ENCODE results near the gene NLGN1.

Gene NLGN1

DNA sequence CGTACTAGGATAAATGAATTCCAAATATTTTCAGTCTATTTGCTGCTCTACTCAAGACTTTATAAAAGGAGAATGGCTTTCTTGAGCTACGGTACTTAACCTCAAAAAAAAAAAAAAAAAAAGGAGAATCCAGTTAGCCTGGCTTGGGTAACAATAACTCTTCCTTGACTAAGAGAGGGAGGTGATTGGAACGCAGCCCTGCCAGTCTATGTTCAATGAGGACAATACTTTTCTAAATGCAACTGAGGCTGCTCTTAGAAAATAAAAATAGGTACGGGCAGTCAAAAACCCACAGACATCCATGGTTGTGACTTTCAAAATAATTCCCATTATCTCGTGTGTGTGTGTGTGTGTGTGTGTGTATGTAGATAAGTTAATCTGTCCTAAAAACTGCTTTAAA, 799.9 kb downstream of the NLGN1 start:
- H3K4me3 ChIP-seq (ENCODE audit: low read depth, low read length) = no peak overlapping the region
- no peak for DNase-seq (ENCODE audit: low read depth)
- TF ChIP-seq, protein P1, sequence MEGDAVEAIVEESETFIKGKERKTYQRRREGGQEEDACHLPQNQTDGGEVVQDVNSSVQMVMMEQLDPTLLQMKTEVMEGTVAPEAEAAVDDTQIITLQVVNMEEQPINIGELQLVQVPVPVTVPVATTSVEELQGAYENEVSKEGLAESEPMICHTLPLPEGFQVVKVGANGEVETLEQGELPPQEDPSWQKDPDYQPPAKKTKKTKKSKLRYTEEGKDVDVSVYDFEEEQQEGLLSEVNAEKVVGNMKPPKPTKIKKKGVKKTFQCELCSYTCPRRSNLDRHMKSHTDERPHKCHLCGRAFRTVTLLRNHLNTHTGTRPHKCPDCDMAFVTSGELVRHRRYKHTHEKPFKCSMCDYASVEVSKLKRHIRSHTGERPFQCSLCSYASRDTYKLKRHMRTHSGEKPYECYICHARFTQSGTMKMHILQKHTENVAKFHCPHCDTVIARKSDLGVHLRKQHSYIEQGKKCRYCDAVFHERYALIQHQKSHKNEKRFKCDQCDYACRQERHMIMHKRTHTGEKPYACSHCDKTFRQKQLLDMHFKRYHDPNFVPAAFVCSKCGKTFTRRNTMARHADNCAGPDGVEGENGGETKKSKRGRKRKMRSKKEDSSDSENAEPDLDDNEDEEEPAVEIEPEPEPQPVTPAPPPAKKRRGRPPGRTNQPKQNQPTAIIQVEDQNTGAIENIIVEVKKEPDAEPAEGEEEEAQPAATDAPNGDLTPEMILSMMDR (IDR thresholded peaks at IDR 0.05; ENCODE audit: insufficient read depth, low read depth, low read length, missing control alignments) = no peak

DNA sequence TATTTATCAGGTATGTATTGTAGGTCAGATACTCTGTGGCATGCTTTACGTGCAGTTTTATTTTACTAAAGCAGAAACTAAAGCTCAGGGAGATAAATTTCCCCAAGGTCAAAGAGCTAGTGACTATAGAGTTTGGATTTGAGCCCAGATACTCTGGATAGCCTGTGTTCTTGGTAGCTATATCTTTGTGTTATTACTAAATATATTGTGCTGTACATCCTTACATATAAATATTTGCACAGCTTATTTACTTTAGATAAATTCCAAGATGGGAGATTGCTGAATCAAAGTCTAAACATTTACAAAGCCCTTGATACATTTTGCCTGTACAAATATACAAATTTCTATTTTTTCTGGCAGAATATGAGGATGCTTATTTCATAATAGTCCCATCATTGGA, 800.7 kb downstream of the NLGN1 start:
- H3K4me3 ChIP-seq (ENCODE audit: low read depth, low read length) = no peak overlapping the region
- no peak for DNase-seq (ENCODE audit: low read depth)
- TF ChIP-seq, protein P1 (IDR thresholded peaks at IDR 0.05; ENCODE audit: insufficient read depth, low read depth, low read length, missing control alignments) = no peak

DNA sequence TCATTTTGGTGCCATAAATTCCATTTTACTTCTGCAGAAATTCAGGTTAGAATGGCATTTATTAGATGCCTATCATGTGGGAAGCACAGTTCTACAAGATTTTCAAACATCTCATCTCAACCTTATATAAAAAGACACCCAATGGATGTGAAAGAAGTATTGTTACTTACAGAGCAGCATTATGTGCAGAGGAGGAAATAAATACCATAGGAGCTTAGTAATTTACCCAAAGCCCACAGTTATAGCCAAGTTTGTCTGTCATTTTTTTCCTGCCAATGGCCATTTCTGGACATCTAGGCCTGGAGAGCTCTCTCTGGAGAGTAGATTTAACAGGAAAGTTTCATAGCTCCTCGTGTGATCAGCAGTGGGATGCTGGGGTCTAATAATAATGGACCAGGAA, 802.2 kb downstream of the NLGN1 start:
- TF ChIP-seq, protein P1 (IDR thresholded peaks at IDR 0.05; ENCODE audit: insufficient read depth, low read depth, low read length, missing control alignments) = no peak

DNA sequence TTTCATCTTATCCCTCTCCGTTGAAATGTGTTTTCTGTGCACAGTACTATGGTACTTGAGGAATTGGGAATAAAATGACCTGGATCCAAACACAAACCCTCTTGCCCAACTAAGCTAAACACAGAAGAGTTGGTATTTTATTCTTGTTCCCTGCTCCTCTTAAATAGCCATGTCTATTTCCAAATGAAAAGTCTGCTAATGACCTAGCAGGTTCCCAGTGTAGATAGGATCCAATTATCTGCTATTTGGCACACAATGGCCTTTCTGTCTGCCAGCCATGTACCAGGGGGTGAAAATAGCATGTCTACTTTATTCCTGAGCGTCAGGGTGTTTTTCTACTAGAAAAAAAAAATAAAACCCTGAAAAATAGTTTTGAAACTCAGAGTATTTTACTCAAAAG, 804.6 kb downstream of the NLGN1 start:
- H3K4me3 ChIP-seq (ENCODE audit: low read depth, low read length) = no peak overlapping the region
- DNase-seq (ENCODE audit: low read depth) = no peak
- TF ChIP-seq, protein P1 (IDR thresholded peaks at IDR 0.05; ENCODE audit: insufficient read depth, low read depth, low read length, missing control alignments) = no peak

More for the DNA sequence above, 802.2 kb downstream of the NLGN1 start:
- no peak overlapping the region for H3K4me3 ChIP-seq (ENCODE audit: low read depth, low read length)
- no peak for DNase-seq (ENCODE audit: low read depth)

DNA sequence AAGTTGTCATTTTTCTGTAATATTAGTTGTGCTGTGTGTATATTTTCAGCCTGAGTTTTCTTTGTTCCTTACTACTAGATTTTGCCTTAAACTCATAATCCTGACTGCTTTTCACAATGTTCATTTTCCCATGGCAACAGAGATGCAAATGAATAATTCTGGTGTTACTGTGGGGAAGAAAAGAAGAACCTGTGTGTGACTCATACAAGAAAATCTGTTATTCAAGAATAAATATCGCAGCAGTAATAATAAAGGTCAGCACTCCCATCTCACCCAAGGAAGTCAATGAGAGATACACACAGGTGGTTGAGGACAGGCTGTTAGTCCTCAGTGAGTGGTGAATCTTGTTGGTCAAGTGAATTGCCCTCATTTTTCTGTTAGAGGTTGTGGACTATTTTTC, 805.0 kb downstream of the NLGN1 start:
- H3K4me3 ChIP-seq (ENCODE audit: low read depth, low read length) = no peak overlapping the region
- DNase-seq (ENCODE audit: low read depth) = no peak
- TF ChIP-seq, protein P1 (IDR thresholded peaks at IDR 0.05; ENCODE audit: insufficient read depth, low read depth, low read length, missing control alignments) = no peak

DNA sequence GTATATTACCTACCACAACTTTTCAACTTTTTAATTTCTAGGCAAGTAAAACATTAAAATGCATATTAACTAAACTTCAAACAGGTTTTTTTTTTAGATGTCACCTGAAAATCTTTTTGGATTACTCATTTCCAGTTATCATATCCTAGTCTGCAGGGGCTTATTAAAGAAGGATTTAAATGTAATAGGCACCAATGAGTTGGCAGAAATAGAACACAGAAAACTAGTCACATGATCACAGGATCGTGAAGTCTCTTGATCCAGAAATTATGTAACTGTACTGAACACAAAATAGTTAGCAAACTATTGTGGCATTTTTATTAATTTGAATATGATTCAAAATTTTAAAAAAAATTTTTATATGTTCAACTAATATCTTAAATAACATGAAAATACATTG, 807.2 kb downstream of the NLGN1 start:
- DNase-seq (ENCODE audit: low read depth) = no peak
- TF ChIP-seq, protein P1 (IDR thresholded peaks at IDR 0.05; ENCODE audit: insufficient read depth, low read depth, low read length, missing control alignments) = no peak
- no peak overlapping the region for H3K4me3 ChIP-seq (ENCODE audit: low read depth, low read length)

DNA sequence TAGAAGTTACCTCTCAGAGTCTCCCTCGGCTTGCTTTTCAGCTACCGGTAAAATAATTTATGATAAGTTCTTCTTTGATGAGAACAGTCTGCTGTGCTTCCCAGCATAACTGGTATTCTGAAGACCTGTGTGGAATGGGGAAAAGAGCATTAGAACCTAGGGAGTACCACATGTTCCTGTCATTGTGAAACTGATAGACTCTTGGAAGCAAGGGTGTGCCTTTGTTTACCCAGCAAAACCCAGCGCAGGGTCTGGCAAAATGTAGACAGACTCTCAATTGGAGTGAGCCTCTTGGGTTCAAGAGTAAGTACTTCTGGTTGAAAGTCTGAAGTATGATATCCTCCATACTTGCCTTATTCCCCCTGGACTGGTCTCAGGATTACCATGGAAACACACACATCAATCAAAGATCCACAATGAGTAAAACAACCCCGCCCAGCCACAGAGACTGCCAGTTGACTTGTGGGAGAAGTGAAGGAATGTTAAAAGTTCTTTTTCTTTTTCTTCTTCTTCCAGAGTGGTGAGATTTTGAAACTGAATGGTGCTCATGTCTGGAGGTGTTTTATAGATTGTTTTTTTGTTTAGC, 809.2 kb downstream of the NLGN1 start:
- H3K4me3 ChIP-seq (ENCODE audit: low read depth, low read length) = no peak overlapping the region
- no peak for DNase-seq (ENCODE audit: low read depth)
- TF ChIP-seq, protein P1 (IDR thresholded peaks at IDR 0.05; ENCODE audit: insufficient read depth, low read depth, low read length, missing control alignments) = no peak

Measured in GM12865 (cell line).